HEK293 (cell line): ENCODE data around the gene TRPV6.

Source experiments
- CTCF ChIP-seq: fragments of 450-650 bp; formaldehyde crosslinking; IDR thresholded peaks from 2 replicates; pipeline ENCODE4 v1.5.1; 2016; ENCODE audit warnings: missing biosample characterization, missing genetic modification characterization
- HOXA7 ChIP-seq: sonication (generic); formaldehyde crosslinking; IDR thresholded peaks from 2 replicates; pipeline ENCODE4 v1.8.1; 2022; ENCODE audit warnings: missing genetic modification reagents, borderline replicate concordance
- KLF16 ChIP-seq: fragments of 450-650 bp; formaldehyde crosslinking; IDR thresholded peaks from 2 replicates; pipeline ENCODE4 v1.5.1; 2017; ENCODE audit warnings: missing biosample characterization, missing genetic modification characterization
- OVOL3 ChIP-seq: fragments of 450-650 bp; formaldehyde crosslinking; IDR thresholded peaks from 2 replicates; pipeline ENCODE4 v1.5.1; 2016; ENCODE audit warnings: missing biosample characterization, missing genetic modification characterization
- PRDM1 ChIP-seq: fragments of 450-650 bp; formaldehyde crosslinking; IDR thresholded peaks from 2 replicates; pipeline ENCODE4; 2016; ENCODE audit warnings: missing biosample characterization, missing genetic modification characterization
- SALL2 ChIP-seq: fragments of 450-650 bp; formaldehyde crosslinking; IDR thresholded peaks from 2 replicates; pipeline ENCODE4 v1.5.0; 2017; ENCODE audit warnings: missing biosample characterization, mild to moderate bottlenecking, missing genetic modification characterization, borderline replicate concordance
- ZBTB20 ChIP-seq: fragments of 450-650 bp; formaldehyde crosslinking; IDR thresholded peaks from 2 replicates; pipeline ENCODE4 v1.5.1; 2016; ENCODE audit warnings: missing biosample characterization, missing genetic modification characterization
- ZNF10 ChIP-seq: fragments of 450-650 bp; formaldehyde crosslinking; IDR thresholded peaks from 2 replicates; pipeline ENCODE4 v1.5.1; 2017; ENCODE audit warnings: missing biosample characterization, missing genetic modification characterization
- ZNF324 ChIP-seq: fragments of 450-650 bp; formaldehyde crosslinking; IDR thresholded peaks from 2 replicates; pipeline ENCODE4 v1.5.1; 2016; ENCODE audit warnings: missing biosample characterization, missing genetic modification characterization
- ZNF449 ChIP-seq: fragments of 450-650 bp; formaldehyde crosslinking; IDR thresholded peaks from 2 replicates; pipeline ENCODE4 v1.5.1; 2017; ENCODE audit warnings: missing biosample characterization, mild to moderate bottlenecking, missing genetic modification characterization, moderate library complexity
- ZNF830 ChIP-seq: fragments of 450-650 bp; IDR thresholded peaks from 2 replicates; pipeline ENCODE4 v1.5.0; 2018; ENCODE audit warnings: missing biosample characterization, missing genetic modification characterization, low read depth, mild to moderate bottlenecking, moderate library complexity
- TF ChIP-seq, protein P1 (sequence below): fragments of 450-650 bp; formaldehyde crosslinking; conservative IDR thresholded peaks from 2 replicates; pipeline ENCODE4 v1.5.1; 2016; ENCODE audit warnings: low read depth, missing biosample characterization, missing genetic modification characterization

GRCh38 chr7:142855114-142855743 is 30.3 kb downstream of the TRPV6 start:
- no peak for TF ChIP-seq OVOL3 (tag by site-specific recombination)
- TF ChIP-seq SALL2 (tag by site-specific recombination), result no peak
- peak; percentile 95 for TF ChIP-seq ZBTB20
- TF ChIP-seq PRDM1 (tag by site-specific recombination), result no peak
- TF ChIP-seq ZNF10, result no peak
- no peak for TF ChIP-seq ZNF449 (tag by site-specific recombination)
- no peak for TF ChIP-seq KLF16
- TF ChIP-seq ZNF830, result no peak
- TF ChIP-seq ZNF324 (tag by site-specific recombination), result no peak
- no peak for TF ChIP-seq HOXA7 (CRISPR knock-in tag)
- peak; percentile 23; the same call in 1 of the 2 replicates for TF ChIP-seq CTCF (tag by site-specific recombination)
- TF ChIP-seq, protein P1, sequence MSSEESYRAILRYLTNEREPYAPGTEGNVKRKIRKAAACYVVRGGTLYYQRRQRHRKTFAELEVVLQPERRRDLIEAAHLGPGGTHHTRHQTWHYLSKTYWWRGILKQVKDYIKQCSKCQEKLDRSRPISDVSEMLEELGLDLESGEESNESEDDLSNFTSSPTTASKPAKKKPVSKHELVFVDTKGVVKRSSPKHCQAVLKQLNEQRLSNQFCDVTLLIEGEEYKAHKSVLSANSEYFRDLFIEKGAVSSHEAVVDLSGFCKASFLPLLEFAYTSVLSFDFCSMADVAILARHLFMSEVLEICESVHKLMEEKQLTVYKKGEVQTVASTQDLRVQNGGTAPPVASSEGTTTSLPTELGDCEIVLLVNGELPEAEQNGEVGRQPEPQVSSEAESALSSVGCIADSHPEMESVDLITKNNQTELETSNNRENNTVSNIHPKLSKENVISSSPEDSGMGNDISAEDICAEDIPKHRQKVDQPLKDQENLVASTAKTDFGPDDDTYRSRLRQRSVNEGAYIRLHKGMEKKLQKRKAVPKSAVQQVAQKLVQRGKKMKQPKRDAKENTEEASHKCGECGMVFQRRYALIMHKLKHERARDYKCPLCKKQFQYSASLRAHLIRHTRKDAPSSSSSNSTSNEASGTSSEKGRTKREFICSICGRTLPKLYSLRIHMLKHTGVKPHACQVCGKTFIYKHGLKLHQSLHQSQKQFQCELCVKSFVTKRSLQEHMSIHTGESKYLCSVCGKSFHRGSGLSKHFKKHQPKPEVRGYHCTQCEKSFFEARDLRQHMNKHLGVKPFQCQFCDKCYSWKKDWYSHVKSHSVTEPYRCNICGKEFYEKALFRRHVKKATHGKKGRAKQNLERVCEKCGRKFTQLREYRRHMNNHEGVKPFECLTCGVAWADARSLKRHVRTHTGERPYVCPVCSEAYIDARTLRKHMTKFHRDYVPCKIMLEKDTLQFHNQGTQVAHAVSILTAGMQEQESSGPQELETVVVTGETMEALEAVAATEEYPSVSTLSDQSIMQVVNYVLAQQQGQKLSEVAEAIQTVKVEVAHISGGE (tag by site-specific recombination), result no peak
